Measurements from ENCODE around the gene LPP. TPM values are rescaled to one million over a fixed set of nuclear protein-coding genes. Genes with fewer than 3 reads are reported as not detected.

The LPP gene
- total RNA-seq, 1 experiment from 2014 or later = 20.4 TPM

GRCh38 chr3:188742755-188743550 lies 589.0 kb downstream of the LPP start:
- Histone ChIP-seq H3K9me3 (ENCODE audit: low read length) (no peaks in the 10 kb centered on the region), H2AFZ (ENCODE audit: low read length) (no peak overlapping the region), H3K9ac (ENCODE audit: low read length) (no peak overlapping the region), H3K79me2 (ENCODE audit: low read length) (no peaks in the 10 kb centered on the region), H3K27me3 (ENCODE audit: low read length) (no peaks in the 10 kb centered on the region), H3K36me3 (ENCODE audit: low read depth, low read length) (no peaks in the 10 kb centered on the region), H4K20me1 (ENCODE audit: low read length) (no peaks in the 10 kb centered on the region), H3K9me2 (replicated peaks; ENCODE audit: low read length) (no peaks in the 10 kb centered on the region), H3K4me3 (ENCODE audit: low read length) (no peak overlapping the region), H3K4me2 (ENCODE audit: low read length) (no peak overlapping the region), H3F3A (ENCODE audit: low read length, unreplicated experiment) (no peaks in the 10 kb centered on the region), H3K4me1 (ENCODE audit: insufficient read depth, low read length) (no peaks in the 10 kb centered on the region), H3K27ac (ENCODE audit: low read length) (no peak overlapping the region)
- no peak for ATAC-seq
- TF ChIP-seq EZH2phosphoT487 (IDR thresholded peaks at IDR 0.05; ENCODE audit: borderline replicate concordance, low read length) (no peak), EZH2 (IDR thresholded peaks at IDR 0.05; ENCODE audit: low read length, unreplicated experiment) (no peak)
- TF ChIP-seq, protein P1, sequence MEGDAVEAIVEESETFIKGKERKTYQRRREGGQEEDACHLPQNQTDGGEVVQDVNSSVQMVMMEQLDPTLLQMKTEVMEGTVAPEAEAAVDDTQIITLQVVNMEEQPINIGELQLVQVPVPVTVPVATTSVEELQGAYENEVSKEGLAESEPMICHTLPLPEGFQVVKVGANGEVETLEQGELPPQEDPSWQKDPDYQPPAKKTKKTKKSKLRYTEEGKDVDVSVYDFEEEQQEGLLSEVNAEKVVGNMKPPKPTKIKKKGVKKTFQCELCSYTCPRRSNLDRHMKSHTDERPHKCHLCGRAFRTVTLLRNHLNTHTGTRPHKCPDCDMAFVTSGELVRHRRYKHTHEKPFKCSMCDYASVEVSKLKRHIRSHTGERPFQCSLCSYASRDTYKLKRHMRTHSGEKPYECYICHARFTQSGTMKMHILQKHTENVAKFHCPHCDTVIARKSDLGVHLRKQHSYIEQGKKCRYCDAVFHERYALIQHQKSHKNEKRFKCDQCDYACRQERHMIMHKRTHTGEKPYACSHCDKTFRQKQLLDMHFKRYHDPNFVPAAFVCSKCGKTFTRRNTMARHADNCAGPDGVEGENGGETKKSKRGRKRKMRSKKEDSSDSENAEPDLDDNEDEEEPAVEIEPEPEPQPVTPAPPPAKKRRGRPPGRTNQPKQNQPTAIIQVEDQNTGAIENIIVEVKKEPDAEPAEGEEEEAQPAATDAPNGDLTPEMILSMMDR (conservative IDR thresholded peaks at IDR 0.05; ENCODE audit: low read depth, low read length) = no peak
- ChIA-PET CTCF (no interaction called here), POLR2A (ENCODE audit: unreplicated experiment) (no interaction called here)
- no TSS peak for BruUV-seq (replicated peaks)
- intact Hi-C loops (cut with micrococcal nuclease) = no loop called here
- DNase-seq = no peak

- no peak overlapping the region for H2AFZ ChIP-seq (ENCODE audit: low read length)
- H3K4me1 ChIP-seq (ENCODE audit: insufficient read depth, low read length) = no peaks in the 10 kb centered on the region
- no peaks in the 10 kb centered on the region for H4K20me1 ChIP-seq (ENCODE audit: low read length)
- H3K9me3 ChIP-seq (ENCODE audit: low read length) = no peaks in the 10 kb centered on the region
- no peak overlapping the region for H3K9ac ChIP-seq (ENCODE audit: low read length)
- DNase-seq = no peak
- intact Hi-C loops (cut with micrococcal nuclease) = loop anchor here (2.0 kb wide), 1 partner anchor 19 kb away; no protein-coding TSS in a partner anchor
- H3F3A ChIP-seq (ENCODE audit: low read length, unreplicated experiment) = no peaks in the 10 kb centered on the region
- CTCF ChIA-PET = interaction anchor here (0.6 kb wide), 1 partner anchor 178 kb away, joined by 8 read pairs; no protein-coding TSS in a partner anchor
- no peak overlapping the region for H3K4me3 ChIP-seq (ENCODE audit: low read length)
- no peak overlapping the region for H3K4me2 ChIP-seq (ENCODE audit: low read length)
- H3K36me3 ChIP-seq (ENCODE audit: low read depth, low read length) = no peaks in the 10 kb centered on the region
- no peak for ATAC-seq
- H3K27me3 ChIP-seq (ENCODE audit: low read length) = no peaks in the 10 kb centered on the region
- BruUV-seq (replicated peaks) = no TSS peak
- POLR2A ChIA-PET (ENCODE audit: unreplicated experiment) = interaction anchor here (0.6 kb wide), 1 partner anchor 202 kb away, joined by 4 read pairs; no protein-coding TSS in a partner anchor
- TF ChIP-seq, protein P1 (conservative IDR thresholded peaks at IDR 0.05; ENCODE audit: low read depth, low read length) = no peak
- no peak for TF ChIP-seq EZH2 (IDR thresholded peaks at IDR 0.05; ENCODE audit: low read length, unreplicated experiment)
- no peak for TF ChIP-seq EZH2phosphoT487 (IDR thresholded peaks at IDR 0.05; ENCODE audit: borderline replicate concordance, low read length)
- no peaks in the 10 kb centered on the region for H3K9me2 ChIP-seq (replicated peaks; ENCODE audit: low read length)
- H3K79me2 ChIP-seq (ENCODE audit: low read length) = no peaks in the 10 kb centered on the region
- no peak overlapping the region for H3K27ac ChIP-seq (ENCODE audit: low read length)
Observed at GRCh38 chr3:188744166-188744565, 590.2 kb downstream of the LPP start.

GRCh38 chr3:188745031-188745430 lies 591.1 kb downstream of the LPP start:
- Histone ChIP-seq H4K20me1 (ENCODE audit: low read length) (no peaks in the 10 kb centered on the region), H3F3A (ENCODE audit: low read length, unreplicated experiment) (no peaks in the 10 kb centered on the region), H3K79me2 (ENCODE audit: low read length) (no peaks in the 10 kb centered on the region), H3K4me3 (ENCODE audit: low read length) (no peak overlapping the region), H3K27ac (ENCODE audit: low read length) (no peak overlapping the region), H3K36me3 (ENCODE audit: low read depth, low read length) (no peaks in the 10 kb centered on the region), H2AFZ (ENCODE audit: low read length) (no peak overlapping the region), H3K9me2 (replicated peaks; ENCODE audit: low read length) (no peaks in the 10 kb centered on the region), H3K27me3 (ENCODE audit: low read length) (no peaks in the 10 kb centered on the region), H3K4me2 (ENCODE audit: low read length) (no peak overlapping the region), H3K4me1 (ENCODE audit: insufficient read depth, low read length) (no peaks in the 10 kb centered on the region), H3K9ac (ENCODE audit: low read length) (no peak overlapping the region), H3K9me3 (ENCODE audit: low read length) (no peaks in the 10 kb centered on the region)
- DNase-seq = no peak
- CTCF ChIA-PET = no interaction called here
- intact Hi-C loops (cut with micrococcal nuclease) = loop anchor here (2.0 kb wide), 1 partner anchor 18 kb away; no protein-coding TSS in a partner anchor
- no TSS peak for BruUV-seq (replicated peaks)
- POLR2A ChIA-PET (ENCODE audit: unreplicated experiment) = no interaction called here
- no peak for ATAC-seq
- TF ChIP-seq EZH2phosphoT487 (IDR thresholded peaks at IDR 0.05; ENCODE audit: borderline replicate concordance, low read length) (no peak), EZH2 (IDR thresholded peaks at IDR 0.05; ENCODE audit: low read length, unreplicated experiment) (no peak)
- TF ChIP-seq, protein P1 (conservative IDR thresholded peaks at IDR 0.05; ENCODE audit: low read depth, low read length) = no peak

Measured in PC-3 (cell line).